Bone marrow (tissue), 2 donors: Measurements from ENCODE around the gene SUSD4.
"Not testable (repeated sequence)": the region's sequence is repeated elsewhere in the genome, so short reads cannot be mapped to it uniquely, and the experiment has no call there.

Experiments
- DNase-seq, 2 donors: peaks; one replicate each; lab custom pipeline; 2025; lab: John Stamatoyannopoulos, UW

The SUSD4 gene

DNA sequence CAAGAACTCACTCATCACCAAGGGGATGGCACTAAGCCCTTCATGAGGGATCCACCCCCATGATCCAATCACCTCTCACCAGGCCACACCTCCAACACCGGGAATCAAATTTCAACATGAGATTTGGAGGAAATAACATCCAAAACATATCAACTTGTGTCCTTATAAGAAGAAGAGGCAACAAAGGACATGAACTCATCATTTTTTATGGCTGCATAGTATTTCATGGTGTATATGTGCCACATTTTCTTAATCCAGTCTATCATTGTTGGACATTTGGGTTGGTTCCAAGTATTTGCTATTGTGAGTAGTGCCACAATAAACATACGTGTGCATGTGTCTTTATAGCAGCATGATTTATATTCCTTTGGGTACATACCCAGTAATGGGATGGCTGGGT lies 112.6 kb downstream of the SUSD4 start:
- DNase-seq, result not testable (repeated sequence)

DNA sequence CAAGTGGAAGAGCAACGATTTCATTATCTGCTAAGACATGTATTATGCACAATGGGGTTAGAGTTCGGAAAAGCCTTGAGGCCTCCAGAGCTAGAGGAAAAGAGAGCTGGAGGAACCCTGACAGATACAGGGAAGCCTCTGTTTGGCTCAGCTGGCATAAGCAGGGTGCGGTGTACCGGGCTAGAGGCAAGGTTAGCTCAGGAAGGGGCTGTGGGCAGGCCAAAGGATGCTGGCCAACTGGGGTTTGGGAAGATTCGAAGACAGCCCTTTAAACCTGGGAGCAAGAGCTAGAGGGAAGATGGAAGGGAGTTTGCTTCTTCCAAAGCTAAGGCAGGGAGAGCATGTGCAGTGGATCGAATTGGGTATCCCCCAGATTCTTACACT lies 113.4 kb downstream of the SUSD4 start:
- no peak for DNase-seq

DNA sequence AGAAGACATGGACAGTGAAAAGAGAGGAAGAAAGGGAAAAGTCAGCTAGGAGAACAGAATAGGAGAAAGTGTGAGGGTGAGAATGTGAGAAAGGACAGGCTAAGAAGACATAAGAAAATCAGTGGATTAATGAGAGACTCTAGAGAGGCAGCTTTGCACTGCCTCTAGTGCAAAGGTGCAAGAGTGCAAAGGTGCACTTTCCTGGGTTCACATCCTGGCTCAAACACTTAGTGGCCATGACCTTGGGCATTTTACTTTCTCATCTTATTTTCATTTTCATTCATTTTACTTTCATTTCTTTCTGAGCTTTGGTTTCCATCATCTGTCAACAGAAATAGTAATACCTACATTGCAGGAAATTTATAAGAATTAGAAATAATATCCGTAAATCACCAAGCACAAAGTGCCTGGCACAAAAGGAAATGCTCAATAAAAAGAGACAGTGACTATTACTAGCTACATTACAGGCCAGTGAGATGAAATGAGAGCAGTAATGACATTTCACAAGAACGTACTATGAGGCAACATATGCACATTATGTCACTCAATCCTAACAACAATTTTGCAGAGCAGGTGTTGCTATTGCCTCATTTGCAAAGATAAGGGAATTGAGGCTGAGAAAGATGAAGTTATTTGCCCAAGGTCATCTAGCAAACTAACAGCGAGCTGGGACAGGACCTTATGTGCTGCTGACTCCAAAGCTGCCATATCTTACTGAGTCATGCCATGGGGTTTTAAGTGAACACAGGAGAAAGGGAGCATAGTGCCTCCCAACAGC lies 113.9 kb downstream of the SUSD4 start:
- DNase-seq, result no peak

DNA sequence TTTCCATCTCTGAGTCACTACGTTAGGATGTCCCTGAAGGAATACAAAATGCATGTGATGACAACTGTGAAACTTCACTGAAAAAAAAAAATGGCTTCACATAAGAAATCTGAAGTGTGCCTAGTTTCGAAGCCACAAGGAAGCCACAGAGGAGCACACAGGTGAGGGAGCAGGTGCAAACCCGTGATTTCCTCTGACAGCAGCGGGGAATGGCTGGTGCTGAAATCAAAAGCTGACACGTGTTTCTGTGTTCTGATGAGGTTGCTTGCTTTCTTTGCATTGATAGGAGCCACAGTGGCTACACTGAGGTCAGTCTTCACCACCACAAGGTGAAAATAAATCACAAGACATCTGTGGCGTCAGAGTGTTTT lies 115.2 kb downstream of the SUSD4 start:
- DNase-seq, result no peak

DNA sequence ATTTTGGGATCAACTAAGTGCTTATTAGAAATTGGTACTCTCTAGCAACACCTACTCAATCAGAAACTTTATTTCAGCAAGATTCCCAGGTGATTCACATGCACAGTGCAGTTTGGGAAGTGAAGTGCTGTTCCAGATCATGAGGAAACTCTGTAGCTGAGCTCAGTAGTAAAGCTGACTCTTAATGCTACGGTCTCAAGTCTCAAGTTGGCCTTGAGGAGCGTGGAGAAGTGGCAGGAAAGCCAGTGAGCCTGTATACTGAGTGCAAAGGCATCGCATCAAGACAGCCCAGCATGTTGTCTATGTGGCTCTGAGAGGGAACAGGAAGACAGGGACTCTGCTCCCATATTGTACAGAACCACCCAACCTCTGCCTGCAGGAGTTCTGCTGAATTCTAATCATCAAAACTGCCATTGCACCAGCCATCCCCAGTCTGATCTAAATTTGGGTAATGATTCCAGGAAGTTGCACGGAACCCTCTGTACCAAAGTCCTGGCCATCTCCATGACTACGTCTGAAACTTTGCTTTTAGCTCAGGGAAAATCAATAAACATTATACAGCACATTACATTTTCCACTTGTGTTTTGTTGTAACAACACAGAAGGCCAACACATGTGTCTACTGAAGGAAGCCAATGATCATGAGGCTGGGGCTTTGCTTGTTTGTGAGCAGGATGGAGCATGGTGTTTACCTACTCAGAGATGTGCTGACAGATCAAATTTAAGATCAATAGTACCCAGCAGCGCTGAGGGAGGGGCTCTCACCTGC lies 115.8 kb downstream of the SUSD4 start:
- DNase-seq, result no peak

DNA sequence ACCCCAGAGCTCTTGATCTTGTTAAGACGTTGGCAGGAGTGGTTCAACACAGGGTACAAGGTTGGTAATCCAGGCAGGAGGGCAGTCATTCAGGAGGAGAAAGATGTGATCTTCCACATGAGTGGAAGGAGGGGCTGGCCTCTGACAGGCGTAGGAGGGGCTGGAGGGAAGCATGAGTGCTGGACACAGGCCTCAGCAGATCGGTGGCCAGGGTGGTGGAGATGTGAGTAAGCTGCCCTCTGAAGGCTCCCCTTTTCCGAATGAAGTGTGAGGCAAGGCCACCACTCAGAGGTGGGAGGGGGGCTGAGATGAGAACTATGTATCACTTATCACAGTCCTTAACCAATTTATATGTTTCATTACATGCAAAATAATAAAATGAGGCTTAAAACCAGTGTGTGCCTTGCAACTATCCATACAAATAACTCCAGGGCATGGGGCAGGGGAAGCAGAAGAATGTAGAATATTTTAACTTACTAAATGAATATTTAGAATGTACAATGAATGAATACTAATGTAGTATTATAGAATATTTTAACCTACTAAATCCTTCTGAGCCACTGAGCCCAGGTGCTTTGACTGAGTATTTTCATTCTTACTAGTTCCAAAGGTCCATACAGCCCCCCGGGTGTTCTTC lies 117.4 kb downstream of the SUSD4 start:
- DNase-seq, result no peak

DNA sequence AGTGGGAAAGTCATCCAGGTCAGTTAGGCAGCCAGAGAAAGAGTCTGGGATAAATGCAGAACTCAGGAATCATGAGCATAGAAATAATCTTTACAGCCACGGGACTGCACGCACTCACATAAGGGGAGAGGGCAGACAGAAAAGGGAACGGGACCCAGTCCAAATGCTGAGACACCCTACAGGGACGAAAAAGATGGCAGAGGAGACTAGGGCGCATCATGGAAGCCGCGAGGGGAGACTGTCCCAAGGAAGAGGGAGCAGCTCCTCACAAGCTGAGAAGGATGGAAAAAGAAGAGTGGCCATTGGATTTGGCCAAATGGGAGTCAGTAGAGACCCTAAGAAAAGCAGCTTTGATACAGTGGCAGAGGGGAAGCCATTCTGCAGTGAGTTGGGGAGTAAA lies 118.0 kb downstream of the SUSD4 start:
- DNase-seq, result no peak

DNA sequence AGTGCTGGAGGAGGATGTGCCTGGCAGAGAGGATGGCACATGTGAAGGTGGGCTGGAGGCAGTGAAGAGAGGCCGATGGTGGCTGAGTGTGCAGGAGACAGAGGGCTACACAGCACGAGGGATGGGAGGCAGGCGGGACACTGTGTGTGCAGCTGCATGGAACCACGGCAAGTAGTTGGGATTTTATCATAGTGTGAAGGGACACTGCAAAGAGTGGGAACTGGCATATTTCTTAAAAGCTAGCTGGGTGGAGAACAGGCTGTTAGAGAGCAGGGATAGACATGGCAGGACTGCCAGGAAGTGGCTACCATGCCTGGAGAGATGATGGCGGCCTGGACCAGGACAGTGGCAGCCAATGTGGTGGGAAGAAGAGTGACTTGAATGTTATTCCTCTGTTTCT lies 118.6 kb downstream of the SUSD4 start:
- no peak for DNase-seq

DNA sequence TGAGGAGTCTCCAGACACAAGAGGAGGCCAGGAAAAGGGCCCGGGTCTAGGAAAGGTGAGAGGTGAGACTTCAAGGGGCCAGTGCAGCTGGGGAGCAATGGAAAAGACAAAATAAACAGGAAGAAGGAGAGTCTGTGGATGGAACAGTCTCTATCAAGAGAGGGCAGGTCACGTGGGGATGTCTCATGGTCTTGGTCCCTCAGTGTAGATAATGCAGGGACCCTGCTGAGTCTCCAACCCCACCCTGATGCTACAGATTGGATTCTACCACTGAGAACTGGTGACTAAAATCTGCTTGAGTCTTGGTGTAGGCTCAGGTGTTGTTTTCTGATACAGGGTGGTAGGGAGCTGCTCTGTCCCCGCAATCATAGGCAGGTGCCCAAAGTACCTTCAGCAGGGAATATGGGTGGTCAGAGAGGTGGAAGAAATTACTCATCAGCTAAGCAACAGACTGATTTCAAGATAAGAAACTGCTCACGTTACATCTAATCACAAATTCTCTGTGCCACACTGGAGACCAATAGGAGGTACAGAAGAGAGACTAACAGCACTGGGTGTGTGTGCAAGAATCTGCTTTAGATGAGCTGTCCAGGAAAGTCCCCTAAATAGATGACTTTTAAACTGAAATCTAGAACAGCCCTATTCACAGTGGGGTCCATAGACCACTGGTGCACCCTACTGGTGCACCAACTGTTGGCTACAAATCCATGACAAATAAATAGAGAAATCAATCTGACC lies 119.4 kb downstream of the SUSD4 start:
- no peak for DNase-seq

DNA sequence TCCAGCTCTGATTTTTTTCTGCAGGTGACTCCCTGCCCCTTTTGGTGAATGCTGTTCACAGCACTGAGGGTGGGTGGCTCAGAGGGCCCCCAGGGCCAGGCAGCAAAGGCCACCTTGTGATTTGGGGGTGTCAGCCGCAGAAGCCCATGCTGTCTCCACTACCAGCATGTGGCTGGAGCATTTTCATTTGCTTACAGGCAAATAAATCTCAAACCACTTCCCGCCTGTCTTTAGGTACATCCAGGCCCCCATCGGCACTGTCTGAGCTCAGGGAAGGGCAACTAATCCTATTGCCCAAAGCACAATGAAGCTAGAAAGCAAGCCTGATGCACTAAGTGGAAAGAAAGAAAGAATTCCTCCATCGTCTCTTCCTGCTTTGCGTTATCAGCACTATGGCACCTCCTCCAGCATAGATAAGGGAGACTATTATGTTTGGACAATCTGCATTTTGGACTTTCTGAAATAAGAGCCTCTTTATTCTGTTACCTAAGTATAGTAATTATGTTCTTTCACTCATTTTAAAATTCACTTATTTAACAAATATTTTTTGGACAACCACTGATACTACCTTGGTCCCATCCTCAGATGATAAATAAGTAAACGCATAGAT lies 120.4 kb downstream of the SUSD4 start:
- no peak for DNase-seq

DNA sequence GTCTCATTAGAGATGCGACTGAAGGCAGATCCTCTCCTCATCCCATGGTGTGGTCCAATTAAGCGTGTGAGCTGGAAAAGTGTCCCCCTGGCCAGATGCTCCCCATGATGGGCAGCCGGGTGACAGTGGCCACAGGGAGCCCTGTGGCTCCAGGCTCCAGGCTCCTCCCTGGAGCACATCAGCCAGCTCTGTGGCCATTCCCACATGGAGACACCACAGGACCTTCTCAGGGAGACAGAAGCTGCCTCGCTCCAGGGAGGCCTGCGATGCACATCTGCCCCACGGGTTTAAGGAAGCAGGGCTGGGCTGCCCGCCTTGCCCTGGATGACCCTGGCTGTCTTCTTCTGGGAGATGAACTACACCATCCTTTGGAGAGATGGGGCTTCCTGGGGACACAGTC lies 121.0 kb downstream of the SUSD4 start:
- no peak for DNase-seq

DNA sequence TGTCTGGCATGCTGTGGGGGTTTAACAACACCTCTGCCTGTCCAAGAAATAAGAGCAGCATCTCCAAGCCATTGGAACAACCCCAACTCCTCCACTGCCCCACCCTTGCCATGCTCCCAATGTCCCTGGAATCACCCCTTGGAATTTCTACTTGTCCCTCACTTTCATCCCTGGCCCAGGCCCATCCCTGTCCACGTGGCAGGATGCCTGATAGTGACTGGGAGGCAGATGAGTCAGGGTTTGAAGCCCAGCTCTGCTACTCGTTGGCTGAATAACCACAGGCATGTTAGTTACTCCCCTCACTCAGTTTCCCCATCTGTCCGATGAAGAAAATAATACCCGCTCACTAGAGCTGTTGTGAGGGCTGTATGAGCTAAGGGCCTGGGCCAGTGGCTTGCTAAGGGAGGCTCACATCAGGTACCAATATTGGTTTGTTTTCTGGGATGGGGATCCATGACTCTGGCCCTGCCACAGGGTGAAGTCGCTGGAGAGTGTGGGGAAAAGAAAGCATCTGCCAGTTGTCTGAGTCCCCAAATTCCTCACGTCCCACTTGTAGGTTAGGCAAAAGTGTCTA lies 121.5 kb downstream of the SUSD4 start:
- DNase-seq, result no peak

DNA sequence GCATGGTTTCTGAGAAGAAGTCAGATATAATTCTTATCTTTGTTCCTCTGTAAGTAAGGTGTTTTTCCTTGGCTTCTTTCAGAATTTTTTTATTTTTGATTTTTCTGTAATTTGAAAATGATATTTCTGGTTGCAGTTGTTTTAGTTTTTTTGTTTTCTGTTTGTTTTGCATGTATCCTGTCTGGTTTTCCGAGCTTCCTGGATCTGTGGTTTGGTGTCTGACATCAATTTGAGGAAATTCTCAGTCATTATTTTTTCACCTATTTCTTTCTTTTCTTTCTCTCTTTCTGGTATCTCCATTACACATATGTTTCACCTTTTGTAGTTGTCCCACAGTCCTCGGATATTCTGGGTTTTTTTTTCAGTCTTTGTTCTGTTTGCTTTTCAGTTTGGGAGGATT lies 123.9 kb downstream of the SUSD4 start:
- DNase-seq, result no peak

DNA sequence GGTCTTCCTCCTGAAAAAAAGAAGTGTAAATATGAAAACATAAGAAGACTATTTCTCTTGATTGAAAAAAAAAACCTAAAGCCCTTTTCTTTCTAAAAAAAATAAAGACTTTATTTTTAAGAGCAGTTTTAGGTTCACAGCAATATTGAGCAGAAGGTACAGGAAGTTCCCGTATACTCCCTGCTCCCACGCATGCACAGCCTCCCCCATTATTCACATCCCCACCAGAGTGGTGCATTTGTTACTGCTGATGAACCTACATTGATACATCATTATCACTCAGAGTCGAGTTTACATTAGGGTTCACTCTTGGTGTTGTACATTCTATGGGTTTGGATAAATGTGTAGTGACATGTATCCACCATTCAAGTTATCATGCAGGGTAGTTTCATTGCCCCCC lies 128.9 kb downstream of the SUSD4 start:
- no peak for DNase-seq

DNA sequence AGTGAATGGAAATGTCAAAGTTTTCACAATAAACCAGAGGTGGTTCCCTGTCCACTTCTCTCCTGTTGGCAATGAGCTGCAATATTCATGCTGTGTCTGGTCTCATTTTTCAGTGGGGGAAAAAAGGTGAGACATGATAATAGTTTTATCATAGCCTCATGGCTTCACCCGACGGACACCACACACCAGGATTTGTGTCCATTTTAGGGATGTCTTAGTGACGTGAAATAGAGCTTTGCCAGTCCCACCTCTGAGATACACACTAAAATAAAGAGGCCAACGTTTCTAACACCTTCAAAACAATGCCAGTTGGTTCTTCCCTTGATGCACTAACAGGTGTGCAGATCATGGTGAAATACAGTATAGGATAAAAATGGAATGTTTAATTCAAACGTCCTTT lies 129.4 kb downstream of the SUSD4 start:
- no peak for DNase-seq

DNA sequence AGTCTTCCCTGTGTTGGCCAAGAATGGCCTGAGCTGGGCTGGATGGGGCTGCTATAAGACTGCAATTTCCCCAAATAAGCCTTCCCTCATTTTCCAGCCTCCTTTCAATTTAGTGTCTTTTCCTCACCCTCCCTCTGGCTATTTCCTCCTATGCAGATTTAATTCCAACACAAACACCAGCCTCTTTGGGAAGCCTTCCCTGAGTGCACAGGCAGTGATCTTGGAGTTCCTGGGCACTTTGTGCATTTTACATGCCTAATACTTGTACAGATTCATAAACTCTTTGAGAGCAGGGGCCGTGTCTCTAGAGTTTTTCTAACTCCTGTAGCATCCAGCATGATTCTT lies 129.8 kb downstream of the SUSD4 start:
- DNase-seq, result no peak

DNA sequence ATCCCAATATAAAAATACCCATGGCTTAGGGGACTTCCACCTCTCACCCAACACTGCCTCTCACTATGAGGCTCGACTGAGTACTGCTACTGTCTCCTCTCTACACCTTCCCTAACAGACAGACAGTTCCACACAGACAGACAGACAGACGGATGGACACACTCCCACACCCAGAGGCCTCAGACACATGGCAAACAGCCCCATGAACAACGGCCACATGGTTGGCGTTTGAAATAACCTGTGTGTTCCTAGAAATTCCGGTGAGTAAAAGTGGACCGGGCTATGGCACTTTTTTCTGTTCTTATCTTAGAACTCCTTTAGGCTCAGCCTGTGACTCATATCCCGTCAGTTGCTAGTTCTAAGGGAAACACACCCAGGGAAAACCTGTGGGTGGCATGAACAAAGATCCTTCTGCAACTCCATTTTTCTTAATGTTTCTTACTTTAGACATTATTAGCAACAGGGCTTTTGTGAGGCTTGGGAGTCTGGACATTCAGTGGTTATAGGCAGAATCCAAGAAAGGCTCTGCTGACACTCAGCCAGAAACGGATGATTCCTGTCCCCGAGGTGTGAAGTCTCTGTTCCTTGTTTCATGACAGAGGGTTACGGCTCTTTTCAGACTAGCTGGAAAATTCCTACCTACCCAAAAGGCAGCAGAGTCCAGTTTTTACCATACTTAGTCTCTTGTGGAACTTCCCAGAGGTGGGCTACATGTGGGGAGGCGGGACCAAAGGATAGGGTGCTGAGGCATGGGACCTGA lies 130.4 kb downstream of the SUSD4 start:
- no peak for DNase-seq

DNA sequence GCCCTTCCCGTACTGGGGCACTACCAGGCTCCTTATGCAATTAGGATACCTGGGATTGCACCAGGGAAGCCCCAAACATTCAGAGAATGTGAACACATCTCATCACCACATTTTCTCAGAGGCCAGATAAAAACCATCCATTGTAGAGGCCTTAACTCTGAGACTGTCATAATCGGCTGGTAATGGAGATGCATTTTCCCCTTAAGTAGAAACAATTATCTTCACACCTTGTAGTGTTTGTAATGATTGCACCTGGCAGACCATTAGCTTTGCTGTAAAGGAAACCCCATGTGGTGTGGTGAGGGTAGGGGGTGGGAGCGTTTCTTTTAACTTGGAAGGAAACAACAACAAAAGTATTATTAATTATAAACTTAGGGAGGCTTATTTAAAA lies 131.0 kb downstream of the SUSD4 start:
- DNase-seq, result no peak

DNA sequence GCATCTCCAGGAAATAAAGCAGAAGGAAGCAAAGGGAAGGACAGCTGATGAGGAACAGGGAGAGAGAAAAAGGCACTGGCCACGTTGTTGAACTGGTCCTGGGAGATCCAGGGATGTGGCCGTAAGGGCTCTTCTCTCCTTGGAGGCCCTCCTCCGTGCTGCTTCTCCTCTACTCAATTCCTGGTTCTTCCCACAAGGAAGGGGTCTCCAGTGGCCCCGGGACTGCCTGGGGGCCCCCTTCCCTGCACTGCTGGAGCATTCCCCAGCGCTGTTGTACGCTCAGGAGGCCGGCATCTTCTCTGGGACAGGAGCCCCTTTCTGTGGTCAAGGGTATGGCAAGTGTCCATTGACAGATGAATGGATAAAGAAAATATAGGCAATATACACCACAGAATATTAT lies 132.4 kb downstream of the SUSD4 start:
- no peak for DNase-seq

DNA sequence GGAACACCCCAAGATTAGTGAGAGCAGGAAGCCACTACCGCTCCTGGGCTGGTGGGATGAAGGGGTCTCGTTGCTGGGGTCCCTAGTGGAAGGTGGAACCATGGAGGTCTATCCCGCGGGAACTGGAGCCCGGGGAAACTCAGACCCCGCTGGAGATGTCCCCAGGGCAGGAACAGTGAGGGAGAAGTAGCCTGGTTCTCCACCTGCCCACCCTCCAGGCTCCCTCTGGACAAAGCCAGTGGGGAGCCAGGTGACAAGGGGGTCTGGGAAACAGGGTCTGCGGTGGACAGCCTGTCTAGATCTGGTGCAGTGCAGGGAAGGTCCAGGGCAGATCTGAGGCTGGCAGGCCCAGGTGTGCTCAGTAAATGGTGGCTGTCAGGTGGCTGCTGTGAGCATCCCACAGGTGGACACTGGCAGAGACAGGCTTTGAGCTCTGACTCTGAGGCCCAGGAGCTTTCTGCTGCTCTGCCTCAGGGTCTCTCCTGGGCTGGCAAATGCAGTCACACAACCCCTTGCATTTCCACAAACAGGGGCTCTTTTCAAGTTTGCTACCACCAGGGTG lies 132.9 kb downstream of the SUSD4 start:
- no peak for DNase-seq
